GM18858 (cell line): Measurements from ENCODE around the gene ATRIP.
"Not testable (repeated sequence)": the region's sequence is repeated elsewhere in the genome, so short reads cannot be mapped to it uniquely, and the experiment has no call there.

Source experiments
- ATAC-seq: cut with Tn5 transposase; IDR thresholded peaks from one replicate; pipeline ENCODE4 v1.9.1; 2021; ENCODE audit not compliant: unreplicated experiment

ATRIP gene

GRCh38 chr3:48446425-48447193, at the start of gene ATRIP:
TSS of gene ATRIP (plus strand) at chr3:48446737. CDS start at chr3:48446846, 109 bp downstream.
- peak; percentile 67 for ATAC-seq

- no peak for ATAC-seq
Measured at GRCh38 chr3:48397767-48398681, 48.5 kb upstream of the ATRIP start.

GRCh38 chr3:48398701-48399386, 47.7 kb upstream of the ATRIP start:
- no peak for ATAC-seq

GRCh38 chr3:48399387-48400172, 47.0 kb upstream of the ATRIP start:
- no peak for ATAC-seq

GRCh38 chr3:48400824-48401433, 45.6 kb upstream of the ATRIP start:
- no peak for ATAC-seq

- not testable (repeated sequence) for ATAC-seq
Measured at GRCh38 chr3:48401434-48401901, 45.1 kb upstream of the ATRIP start.

GRCh38 chr3:48402281-48402732, 44.2 kb upstream of the ATRIP start:
- ATAC-seq = no peak

GRCh38 chr3:48402907-48403306, 43.6 kb upstream of the ATRIP start:
- no peak for ATAC-seq

- ATAC-seq = no peak
Measured at GRCh38 chr3:48403533-48404439, 42.8 kb upstream of the ATRIP start.

GRCh38 chr3:48404440-48405342, 41.8 kb upstream of the ATRIP start:
- no peak for ATAC-seq

GRCh38 chr3:48405343-48405881, 41.1 kb upstream of the ATRIP start:
- ATAC-seq = no peak

GRCh38 chr3:48405971-48406370, 40.6 kb upstream of the ATRIP start:
- no peak for ATAC-seq

- ATAC-seq = no peak
Measured at GRCh38 chr3:48406443-48407431, 39.8 kb upstream of the ATRIP start.

- ATAC-seq = no peak
Measured at GRCh38 chr3:48407542-48408099, 38.9 kb upstream of the ATRIP start.

- ATAC-seq = no peak
Measured at GRCh38 chr3:48408823-48409281, 37.7 kb upstream of the ATRIP start.
